Liver (tissue), 9 donors: ENCODE data around the gene WSCD2. TPM values are rescaled to one million over a fixed set of nuclear protein-coding genes. Genes with fewer than 3 reads are reported as not detected.

Experiments
- DNase-seq: peaks from one replicate; pipeline ENCODE4 v3.0.0-alpha.2; 2017; ENCODE audit warnings: low spot score
- H3K27ac ChIP-seq, 2 donors: one replicate each; pipeline ENCODE4 v1.7.0; 2013; ENCODE audit warnings: inconsistent platforms in 2 of 2, low read length in 2 of 2, control low read depth in 1 of 2, low read depth in 1 of 2, mild to moderate bottlenecking in 1 of 2
- H3K27me3 ChIP-seq, 4 donors: one replicate each; pipeline versions ENCODE4 v1.6.1 to v1.7.0; 2013; ENCODE audit warnings: low read length in 3 of 4, inconsistent platforms in 1 of 4, mild to moderate bottlenecking in 1 of 4, moderate library complexity in 1 of 4; ENCODE audit not compliant: control insufficient read depth in 4 of 4, insufficient read depth in 4 of 4
- H3K36me3 ChIP-seq, 4 donors: one replicate each; pipeline versions ENCODE4 v1.6.1 to v1.7.0; 2013; ENCODE audit warnings: low read length in 3 of 4, mild to moderate bottlenecking in 3 of 4, low read depth in 1 of 4, moderate library complexity in 1 of 4; ENCODE audit not compliant: control insufficient read depth in 4 of 4, insufficient read depth in 3 of 4
- H3K4me1 ChIP-seq, 4 donors: one replicate each; pipeline versions ENCODE4 v1.6.1 to v1.7.0; 2013; ENCODE audit warnings: low read length in 3 of 4, mild to moderate bottlenecking in 3 of 4, moderate library complexity in 1 of 4; ENCODE audit not compliant: control insufficient read depth in 4 of 4, insufficient read depth in 4 of 4
- H3K4me3 ChIP-seq, 3 donors: one replicate each; pipeline versions ENCODE4 v1.6.1 to v1.7.0; 2013; ENCODE audit warnings: low read length in 3 of 3, control low read depth in 1 of 3, low read depth in 1 of 3, mild to moderate bottlenecking in 1 of 3
- H3K9ac ChIP-seq, 2 donors: one replicate each; pipeline ENCODE4 v1.7.0; 2013; ENCODE audit warnings: low read length in 2 of 2, mild to moderate bottlenecking in 2 of 2, moderate library complexity in 2 of 2, control low read depth in 1 of 2, low read depth in 1 of 2
- H3K9me3 ChIP-seq, 4 donors: one replicate each; pipeline versions ENCODE4 v1.6.1 to v1.7.0; 2013; ENCODE audit warnings: low read length in 3 of 4; ENCODE audit not compliant: control insufficient read depth in 4 of 4
- ATF3 ChIP-seq: IDR thresholded peaks from 2 replicates; pipeline ENCODE4 v1.6.1; 2016; ENCODE audit warnings: antibody characterized with exemption
- EGR1 ChIP-seq, 2 donors: IDR thresholded peaks; 2 replicates each; pipeline ENCODE4 v1.6.1; 2016 to 2018; ENCODE audit warnings: antibody characterized with exemption in 2 of 2, low read depth in 2 of 2
- FOXA1 ChIP-seq: IDR thresholded peaks from 2 replicates; pipeline ENCODE4 v1.6.1; 2016; ENCODE audit warnings: antibody characterized with exemption
- FOXA2 ChIP-seq: IDR thresholded peaks from 2 replicates; pipeline ENCODE4 v1.6.1; 2016; ENCODE audit warnings: antibody characterized with exemption
- GABPA ChIP-seq, 2 donors: IDR thresholded peaks in 1 of 2; conservative IDR thresholded peaks in 1 of 2; 2 replicates each; pipeline ENCODE4 v1.6.1; 2016; ENCODE audit warnings: antibody characterized with exemption in 2 of 2, mild to moderate bottlenecking in 1 of 2, moderate library complexity in 1 of 2
- HNF4A ChIP-seq, 2 donors: conservative IDR thresholded peaks; 2 replicates each; pipeline ENCODE4 v1.6.1; 2016; ENCODE audit warnings: antibody characterized with exemption in 2 of 2, mild to moderate bottlenecking in 2 of 2
- HNF4G ChIP-seq: IDR thresholded peaks from 2 replicates; pipeline ENCODE4 v1.6.1; 2016; ENCODE audit warnings: antibody characterized with exemption
- JUND ChIP-seq, 2 donors: IDR thresholded peaks; 2 replicates each; pipeline ENCODE4 v1.6.1; 2016; ENCODE audit warnings: antibody characterized with exemption in 2 of 2
- MAX ChIP-seq: IDR thresholded peaks from 2 replicates; pipeline ENCODE4 v1.6.1; 2016; ENCODE audit warnings: antibody characterized with exemption
- NR2F2 ChIP-seq: IDR thresholded peaks from 2 replicates; pipeline ENCODE4 v1.6.1; 2016; ENCODE audit warnings: antibody characterized with exemption
- RAD21 ChIP-seq, 2 donors: IDR thresholded peaks; 2 replicates each; pipeline ENCODE4 v1.6.1; 2016; ENCODE audit warnings: antibody characterized with exemption in 2 of 2, mild to moderate bottlenecking in 2 of 2
- REST ChIP-seq: IDR thresholded peaks from 2 replicates; pipeline ENCODE4 v1.6.1; 2016; ENCODE audit warnings: antibody characterized with exemption, mild to moderate bottlenecking
- SP1 ChIP-seq: IDR thresholded peaks from 2 replicates; pipeline ENCODE4 v1.6.1; 2018; ENCODE audit warnings: antibody characterized with exemption, mild to moderate bottlenecking
- TAF1 ChIP-seq: conservative IDR thresholded peaks from 2 replicates; pipeline ENCODE4 v1.6.1; 2016; ENCODE audit warnings: antibody characterized with exemption, mild to moderate bottlenecking
- YY1 ChIP-seq: IDR thresholded peaks from 2 replicates; pipeline ENCODE4 v1.6.1; 2016; ENCODE audit warnings: antibody characterized with exemption, mild to moderate bottlenecking
- ZBTB33 ChIP-seq: IDR thresholded peaks from 2 replicates; pipeline ENCODE4 v1.6.1; 2016; ENCODE audit warnings: antibody characterized with exemption
- WGBS: extraction: QIAGEN DNeasy Blood & Tissue Kit; methylation state at CpG from one replicate; pipeline ENCODE4 v1.1.7; 2013; 5-methylcytosine and 5-hydroxymethylcytosine counted together
- polyA plus RNA-seq, 2 donors: library from polyadenylated mRNA; stranded (reverse) in 1 of 2; unstranded in 1 of 2; fragments of 200-250 nt in 1 of 2; fragments of >200 nt in 1 of 2; fragmentation: Nextera tagmentation in 1 of 2; extraction: Ambion mirVana in 1 of 2; gene quantifications; one replicate each; pipeline versions ENCODE4 v1.2.1 to v1.2.3, GENCODE V29; 2013 to 2015
- total RNA-seq, 2 donors: library from RNA; depleted of rRNA; stranded (reverse); fragments of >200 nt; gene quantifications; one replicate each; pipeline ENCODE4 v1.2.3, GENCODE V29; 2014
- donor health status: healthy.
- donor health status: healthy.
- donor health status: healthy.
- donor health status: healthy.
- donor health status: healthy.

The WSCD2 gene
- total RNA-seq: under 1 TPM; under 0.01 to 0.09 TPM
- polyA plus RNA-seq: under 1 TPM in 1 of 2 donors, not detected in 1; 0.05 TPM

GRCh38 chr12:108129017-108129812, at the start of gene WSCD2:
TSS of gene WSCD2 (plus strand) at chr12:108129288. CDS start at chr12:108195833, 66,545 bp downstream.
- DNase-seq: no peak

GRCh38 chr12:108079721-108080120, 49.4 kb upstream of the WSCD2 start:
- Histone ChIP-seq H3K36me3 (no peaks in the 10 kb centered on the region), H3K9ac (no peak overlapping the region), H3K9me3 (peaks cover 0 to 7% (median 2%) of the 10 kb centered on the region in 4 donors), H3K27ac (no peak overlapping the region), H3K4me1 (no peaks in the 10 kb centered on the region), H3K4me3 (no peak overlapping the region), H3K27me3 (peaks cover 0 to 2% (median 0%) of the 10 kb centered on the region in 4 donors)
- TF ChIP-seq YY1 (no peak), HNF4G (no peak), ATF3 (no peak), EGR1 (IDR thresholded peaks at IDR 0.05; ENCODE audit: low read depth in 2 of 2) (no peak), TAF1 (no peak), NR2F2 (no peak), MAX (no peak), HNF4A (conservative IDR thresholded peaks at IDR 0.05) (no peak), JUND (IDR thresholded peaks at IDR 0.05) (no peak)
- no peak for DNase-seq
- 80% methylated on average over 1 of the region's 1 CpG for WGBS

More at GRCh38 chr12:108129017-108129812, at the start of gene WSCD2:
- no peak within 1 kb of the TSS for H3K9ac ChIP-seq
- peaks cover 2 to 12% (median 5%) of the 10 kb centered on the region in 4 donors for H3K27me3 ChIP-seq
- H3K36me3 ChIP-seq: no peaks in the 10 kb centered on the region
- H3K4me1 ChIP-seq: peaks cover 2 to 14% (median 8%) of the 10 kb centered on the region in 4 donors
- no peak within 1 kb of the TSS for H3K27ac ChIP-seq
- H3K9me3 ChIP-seq: peaks cover 0 to 4% (median 1%) of the 10 kb centered on the region in 4 donors
- H3K4me3 ChIP-seq: peak within 1 kb of the TSS in 1 of 3 donors; percentile 43
- TF ChIP-seq FOXA1 (no peak), RAD21 (IDR thresholded peaks at IDR 0.05) (peak; percentile 6 to 14), SP1 (no peak)
- WGBS: 5% methylated on average over 74 of the region's 74 CpGs

- H3K9ac ChIP-seq: no peak overlapping the region
- WGBS: 81% methylated on average over 7 of the region's 7 CpGs
- TF ChIP-seq GABPA (IDR thresholded peaks at IDR 0.05 in 1 of 2, conservative IDR thresholded peaks at IDR 0.05 in 1 of 2): no peak
- no peak for TF ChIP-seq HNF4G
- TF ChIP-seq SP1: no peak
- TF ChIP-seq MAX: no peak
- no peak for TF ChIP-seq FOXA2
- TF ChIP-seq REST: no peak
- TF ChIP-seq RAD21 (IDR thresholded peaks at IDR 0.05): no peak
- TF ChIP-seq HNF4A (conservative IDR thresholded peaks at IDR 0.05): no peak
- no peak for TF ChIP-seq FOXA1
- TF ChIP-seq YY1: no peak
- TF ChIP-seq ZBTB33: no peak
- peaks cover 0 to 7% (median 2%) of the 10 kb centered on the region in 4 donors for H3K9me3 ChIP-seq
- H3K27ac ChIP-seq: no peak overlapping the region
- H3K4me1 ChIP-seq: no peaks in the 10 kb centered on the region
- H3K36me3 ChIP-seq: no peaks in the 10 kb centered on the region
- DNase-seq: no peak
- no peak overlapping the region for H3K4me3 ChIP-seq
- H3K27me3 ChIP-seq: peaks cover 0 to 2% (median 0%) of the 10 kb centered on the region in 4 donors
Measured at GRCh38 chr12:108080363-108080762, 48.7 kb upstream of the WSCD2 start.
